HG03097 (cell line): Measurements from ENCODE around the gene MYOF.
"Not testable (repeated sequence)": the region's sequence is repeated elsewhere in the genome, so short reads cannot be mapped to it uniquely, and the experiment has no call there.

ENCODE experiments used
- ATAC-seq: cut with Tn5 transposase; IDR thresholded peaks from one replicate; pipeline ENCODE4 v1.9.1; 2021; ENCODE audit not compliant: unreplicated experiment, low FRiP score

The MYOF gene

GRCh38 chr10:93367664-93368063 is 114.5 kb downstream of the MYOF start:
- ATAC-seq = no peak

- ATAC-seq = no peak
Measured at GRCh38 chr10:93364966-93365365, 117.2 kb downstream of the MYOF start.

GRCh38 chr10:93363891-93364648 is 118.1 kb downstream of the MYOF start:
- no peak for ATAC-seq

GRCh38 chr10:93358398-93358797 is 123.7 kb downstream of the MYOF start:
- not testable (repeated sequence) for ATAC-seq

- no peak for ATAC-seq
Measured at GRCh38 chr10:93357680-93358079, 124.5 kb downstream of the MYOF start.

GRCh38 chr10:93356516-93356915 is 125.6 kb downstream of the MYOF start:
- ATAC-seq = no peak

GRCh38 chr10:93352638-93353383 is 129.3 kb downstream of the MYOF start:
- no peak for ATAC-seq

GRCh38 chr10:93346694-93347093 is 135.4 kb downstream of the MYOF start:
- ATAC-seq = no peak

- ATAC-seq = no peak
Measured at GRCh38 chr10:93346108-93346507, 136.0 kb downstream of the MYOF start.

- no peak for ATAC-seq
Measured at GRCh38 chr10:93344691-93345090, 137.4 kb downstream of the MYOF start.

GRCh38 chr10:93342921-93343320 is 139.2 kb downstream of the MYOF start:
- ATAC-seq = no peak

- no peak for ATAC-seq
Measured at GRCh38 chr10:93342366-93342765, 139.8 kb downstream of the MYOF start.

- no peak for ATAC-seq
Measured at GRCh38 chr10:93337309-93337721, 144.8 kb downstream of the MYOF start.

GRCh38 chr10:93336678-93337077 is 145.5 kb downstream of the MYOF start:
- no peak for ATAC-seq

GRCh38 chr10:93336110-93336509 is 146.0 kb downstream of the MYOF start:
- ATAC-seq = no peak

- ATAC-seq = no peak
Measured at GRCh38 chr10:93334901-93335327, 147.2 kb downstream of the MYOF start.

- ATAC-seq = no peak
Measured at GRCh38 chr10:93334181-93334580, 148.0 kb downstream of the MYOF start.

GRCh38 chr10:93333278-93333978 is 148.7 kb downstream of the MYOF start:
- ATAC-seq = no peak

- ATAC-seq = no peak
Measured at GRCh38 chr10:93330824-93331223, 151.3 kb downstream of the MYOF start.

GRCh38 chr10:93319896-93320295 is 162.2 kb downstream of the MYOF start:
- no peak for ATAC-seq

GRCh38 chr10:93319096-93319495 is 163.0 kb downstream of the MYOF start:
- no peak for ATAC-seq
